Brain microvascular endothelial cell (primary cell): Measurements from ENCODE around the gene COL6A2.

ENCODE experiments used
- DNase-seq: peaks from one replicate; pipeline ENCODE4 v3.0.0-alpha.2; 2020
- H3K27ac ChIP-seq: fragments of 250-450 bp; sonication (Bioruptor Pico); 2 replicates; pipeline ENCODE4 v1.5.1; 2020; ENCODE audit warnings: mild to moderate bottlenecking, moderate library complexity
- H3K27me3 ChIP-seq: fragments of 250-450 bp; sonication (Bioruptor Pico); replicated peaks from 2 replicates; pipeline ENCODE4 v1.5.1; 2020; ENCODE audit warnings: mild to moderate bottlenecking
- H3K36me3 ChIP-seq: fragments of 250-450 bp; sonication (Bioruptor Pico); replicated peaks from 2 replicates; pipeline ENCODE4 v1.5.1; 2020; ENCODE audit warnings: mild to moderate bottlenecking
- H3K4me3 ChIP-seq: 2 replicates; pipeline ENCODE4 v1.5.1; 2011; ENCODE audit warnings: low read depth, mild to moderate bottlenecking, control low read depth, low read length, moderate library complexity
- CTCF ChIP-seq: IDR thresholded peaks from 2 replicates; pipeline ENCODE4 v1.5.1; 2011; ENCODE audit warnings: low read depth, mild to moderate bottlenecking, moderate library complexity, low read length, control low read depth, inconsistent platforms; ENCODE audit errors: missing control alignments
- in situ Hi-C: cut with HindIII; loops from 2 replicates; pipeline ENCODE4 v1.10.0; 2017; ENCODE audit warnings: low sequenced_read_pairs, low pct_ligation_motif_present

The COL6A2 gene

GRCh38 chr21:46131838-46132651, 34.1 kb downstream of the COL6A2 start:
- in situ Hi-C loops: no loop called here
- H3K36me3 ChIP-seq: peaks cover 35% of the 10 kb centered on the region
- no peak for TF ChIP-seq CTCF
- no peak overlapping the region for H3K4me3 ChIP-seq
- H3K27me3 ChIP-seq: no peaks in the 10 kb centered on the region
- DNase-seq: no peak
- H3K27ac ChIP-seq: no peak overlapping the region

DNA sequence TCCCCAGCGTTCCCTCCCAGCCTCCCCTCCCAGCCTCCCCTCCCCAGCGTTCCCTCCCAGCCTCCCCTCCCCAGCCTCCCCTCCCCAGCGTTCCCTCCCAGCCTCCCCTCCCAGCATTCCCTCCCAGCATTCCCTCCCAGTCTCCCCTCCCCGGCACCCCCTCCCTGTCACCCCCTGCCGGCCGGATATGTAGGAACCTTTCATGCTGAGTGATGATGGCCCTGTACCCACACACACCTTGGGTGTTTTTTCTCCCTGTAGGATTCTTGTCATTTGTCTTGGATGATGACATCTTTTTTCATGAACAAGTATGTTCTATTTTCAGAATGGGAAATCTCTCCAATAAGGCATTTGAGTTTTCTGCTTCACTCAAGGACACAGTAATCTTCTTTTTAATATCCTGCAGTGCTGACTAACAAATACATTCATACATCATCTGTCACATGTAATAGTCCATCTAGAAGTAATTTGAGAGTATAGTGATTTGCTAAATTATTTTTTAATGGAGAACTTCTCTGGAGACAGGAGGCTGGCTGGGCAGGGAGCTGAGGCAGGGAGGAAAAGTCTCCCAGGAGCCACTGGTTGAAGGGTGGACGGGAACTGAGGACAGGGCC, 38.0 kb downstream of the COL6A2 start:
- no peak overlapping the region for H3K4me3 ChIP-seq
- in situ Hi-C loops: no loop called here
- no peaks in the 10 kb centered on the region for H3K27me3 ChIP-seq
- H3K27ac ChIP-seq: no peak overlapping the region
- TF ChIP-seq CTCF: no peak
- DNase-seq: no peak
- H3K36me3 ChIP-seq: peaks cover 5% of the 10 kb centered on the region

- in situ Hi-C loops: no loop called here
- Histone ChIP-seq H3K27ac (no peak overlapping the region), H3K4me3 (no peak overlapping the region), H3K27me3 (no peaks in the 10 kb centered on the region), H3K36me3 (peaks cover 4% of the 10 kb centered on the region)
- TF ChIP-seq CTCF: no peak
- no peak for DNase-seq
These were observed 38.9 kb downstream of the COL6A2 start for GRCh38 chr21:46136739-46137349.

DNA sequence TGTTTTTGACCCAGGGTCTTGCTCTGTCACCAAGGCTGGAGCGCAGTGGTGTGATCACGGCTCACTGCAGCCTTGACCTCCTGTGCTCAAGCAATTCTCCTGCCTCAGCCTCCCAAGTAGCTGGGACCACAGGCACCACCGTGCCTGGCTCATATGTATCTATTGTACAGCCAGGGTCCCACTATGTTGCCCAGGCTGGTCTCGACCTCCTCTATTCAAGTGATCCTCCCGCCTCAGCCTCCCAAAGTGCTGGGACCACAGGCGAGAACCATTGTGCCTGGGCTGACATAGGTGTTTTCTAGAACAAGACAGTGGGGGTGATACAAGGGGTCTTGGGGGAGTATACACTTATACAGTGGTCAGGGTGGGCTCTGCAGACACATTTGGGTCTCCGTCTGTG, 40.0 kb downstream of the COL6A2 start:
- Histone ChIP-seq H3K36me3 (no peaks in the 10 kb centered on the region), H3K4me3 (no peak overlapping the region), H3K27ac (no peak overlapping the region), H3K27me3 (no peaks in the 10 kb centered on the region)
- in situ Hi-C loops: no loop called here
- no peak for DNase-seq
- no peak for TF ChIP-seq CTCF

- DNase-seq: no peak
- no peak for TF ChIP-seq CTCF
- in situ Hi-C loops: no loop called here
- Histone ChIP-seq H3K27ac (no peak overlapping the region), H3K4me3 (no peak overlapping the region), H3K36me3 (no peaks in the 10 kb centered on the region), H3K27me3 (no peaks in the 10 kb centered on the region)
These were observed 40.6 kb downstream of the COL6A2 start for GRCh38 chr21:46138383-46138970.
